Measurements from ENCODE around the gene CD300C. TPM values are rescaled to one million over a fixed set of nuclear protein-coding genes. Genes with fewer than 3 reads are reported as not detected.
"Not testable (repeated sequence)": the region's sequence is repeated elsewhere in the genome, so short reads cannot be mapped to it uniquely, and the experiment has no call there.

Gene CD300C
- total RNA-seq, 1 donor from 2014 or later = under 0.01 TPM

DNA sequence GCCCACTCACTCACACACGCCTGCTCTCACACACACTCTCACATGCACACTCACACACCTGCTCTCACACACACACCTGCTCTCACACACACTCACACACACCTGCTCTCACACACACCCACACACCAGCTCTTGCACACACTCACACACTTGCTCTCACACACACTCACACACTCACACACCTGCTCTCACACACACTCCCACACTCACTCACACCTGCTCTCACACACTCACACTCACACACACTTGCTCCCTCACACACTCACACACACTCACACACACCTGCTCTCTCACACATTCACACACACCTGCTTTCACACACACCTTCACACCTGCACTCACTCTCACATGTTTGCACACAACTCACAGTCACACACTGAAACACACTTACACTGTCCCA lies 17.4 kb upstream of the CD300C start:
- Histone ChIP-seq H3K9me3 (ENCODE audit: control insufficient read depth in 3 of 3, low read length in 3 of 3) (no peaks in the 10 kb centered on the region), H3K9ac (ENCODE audit: low read depth in 1 of 3, low read length in 3 of 3) (no peak overlapping the region), H3K4me3 (ENCODE audit: low read length in 3 of 3) (no peak overlapping the region), H3K27ac (ENCODE audit: low read depth, low read length) (no peak overlapping the region), H3K4me1 (ENCODE audit: control insufficient read depth in 3 of 3, insufficient read depth in 3 of 3, low read length in 3 of 3) (peaks cover 0 to 5% (median 0%) of the 10 kb centered on the region in 3 donors), H3K27me3 (ENCODE audit: control insufficient read depth in 3 of 3, insufficient read depth in 3 of 3, low read length in 3 of 3) (peaks cover 4 to 17% (median 9%) of the 10 kb centered on the region in 3 donors), H3K36me3 (ENCODE audit: control insufficient read depth in 3 of 3, insufficient read depth in 3 of 3, low read length in 3 of 3) (no peaks in the 10 kb centered on the region)

DNA sequence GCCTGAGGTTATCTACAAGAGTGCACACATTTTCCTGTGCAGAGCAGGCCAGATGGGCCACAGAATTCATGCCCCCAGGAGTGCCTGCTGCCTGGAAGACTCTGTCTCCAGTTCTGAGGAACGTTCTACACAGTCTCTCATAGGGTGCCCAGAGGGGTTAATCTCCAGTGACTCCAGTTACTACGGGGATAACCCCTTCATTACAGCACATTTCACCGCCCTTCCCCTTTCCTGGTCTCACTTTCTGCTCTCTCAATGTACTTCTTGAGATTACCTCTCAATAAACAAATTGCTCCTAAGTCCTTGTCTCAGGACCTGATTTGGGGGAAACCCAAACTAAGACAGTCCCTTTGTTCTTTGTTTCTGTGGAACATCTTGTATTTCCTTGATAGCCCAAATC lies 15.7 kb upstream of the CD300C start:
- Histone ChIP-seq H3K9me3 (ENCODE audit: control insufficient read depth in 3 of 3, low read length in 3 of 3) (no peaks in the 10 kb centered on the region), H3K27me3 (ENCODE audit: control insufficient read depth in 3 of 3, insufficient read depth in 3 of 3, low read length in 3 of 3) (peaks cover 3 to 17% (median 7%) of the 10 kb centered on the region in 3 donors), H3K9ac (ENCODE audit: low read depth in 1 of 3, low read length in 3 of 3) (no peak overlapping the region), H3K4me1 (ENCODE audit: control insufficient read depth in 3 of 3, insufficient read depth in 3 of 3, low read length in 3 of 3) (no peaks in the 10 kb centered on the region), H3K4me3 (ENCODE audit: low read length in 3 of 3) (no peak overlapping the region), H3K36me3 (ENCODE audit: control insufficient read depth in 3 of 3, insufficient read depth in 3 of 3, low read length in 3 of 3) (no peaks in the 10 kb centered on the region), H3K27ac (ENCODE audit: low read depth, low read length) (no peak overlapping the region)

DNA sequence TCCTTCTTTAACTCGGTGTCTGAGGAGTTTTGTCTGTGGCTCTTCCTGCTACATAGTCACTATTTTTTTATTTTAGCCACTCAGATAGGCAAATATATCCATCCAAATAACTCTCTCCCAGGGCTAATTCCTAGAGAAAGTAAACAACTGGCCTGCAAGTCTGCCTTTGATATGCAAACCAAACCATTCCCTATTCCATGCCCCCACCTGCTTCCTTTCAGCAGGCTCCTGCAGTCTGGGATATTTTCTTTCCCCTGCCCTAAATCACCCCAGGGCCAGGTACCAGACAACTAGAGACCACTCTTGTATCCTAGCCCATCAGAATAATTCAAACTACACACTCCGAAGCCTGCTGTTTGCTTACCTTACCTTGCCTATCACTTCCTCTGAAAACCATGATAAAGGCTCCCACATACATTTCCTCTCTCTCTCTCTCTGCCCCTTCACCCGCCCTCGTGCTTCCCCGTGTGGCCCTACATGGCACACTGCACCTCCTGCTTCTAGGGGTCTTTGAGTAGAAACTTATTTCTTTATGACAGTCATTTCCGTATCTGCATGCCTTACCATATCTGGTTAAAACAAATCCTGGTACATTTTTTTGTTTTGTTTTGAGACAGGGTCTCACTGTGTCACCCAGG lies 13.1 kb upstream of the CD300C start:
- Histone ChIP-seq H3K9me3 (ENCODE audit: control insufficient read depth in 3 of 3, low read length in 3 of 3) (no peaks in the 10 kb centered on the region), H3K27ac (ENCODE audit: low read depth, low read length) (no peak overlapping the region), H3K4me3 (ENCODE audit: low read length in 3 of 3) (no peak overlapping the region), H3K36me3 (ENCODE audit: control insufficient read depth in 3 of 3, insufficient read depth in 3 of 3, low read length in 3 of 3) (no peaks in the 10 kb centered on the region), H3K27me3 (ENCODE audit: control insufficient read depth in 3 of 3, insufficient read depth in 3 of 3, low read length in 3 of 3) (peaks cover 0 to 7% (median 4%) of the 10 kb centered on the region in 3 donors), H3K9ac (ENCODE audit: low read depth in 1 of 3, low read length in 3 of 3) (no peak overlapping the region), H3K4me1 (ENCODE audit: control insufficient read depth in 3 of 3, insufficient read depth in 3 of 3, low read length in 3 of 3) (peaks cover 0 to 2% (median 0%) of the 10 kb centered on the region in 3 donors)

DNA sequence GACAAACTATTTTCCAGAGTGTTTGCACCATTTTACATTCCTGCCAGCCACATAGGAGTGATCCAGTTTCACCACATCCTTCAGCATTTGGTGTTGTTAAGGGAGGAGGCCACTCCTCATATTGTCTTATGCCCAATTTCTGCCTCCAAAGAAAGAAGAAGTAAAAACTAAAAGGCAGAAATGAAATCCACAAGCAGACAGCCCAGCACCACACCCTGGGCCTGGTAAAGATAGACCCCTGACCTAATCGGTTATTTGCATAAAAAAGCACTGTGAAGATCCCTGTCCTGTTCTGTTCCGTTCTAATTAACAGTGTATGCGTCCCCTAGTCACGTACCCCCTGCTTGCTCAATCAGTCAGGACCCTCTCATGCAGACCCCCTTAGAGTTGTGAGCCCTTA lies 12.5 kb upstream of the CD300C start:
- H3K4me3 ChIP-seq (ENCODE audit: low read length in 3 of 3); H3K36me3 ChIP-seq (ENCODE audit: control insufficient read depth in 3 of 3, insufficient read depth in 3 of 3, low read length in 3 of 3); H3K27ac ChIP-seq (ENCODE audit: low read depth, low read length); H3K9ac ChIP-seq (ENCODE audit: low read depth in 1 of 3, low read length in 3 of 3); H3K4me1 ChIP-seq (ENCODE audit: control insufficient read depth in 3 of 3, insufficient read depth in 3 of 3, low read length in 3 of 3); H3K9me3 ChIP-seq (ENCODE audit: control insufficient read depth in 3 of 3, low read length in 3 of 3); H3K27me3 ChIP-seq (ENCODE audit: control insufficient read depth in 3 of 3, insufficient read depth in 3 of 3, low read length in 3 of 3): not testable (repeated sequence)

DNA sequence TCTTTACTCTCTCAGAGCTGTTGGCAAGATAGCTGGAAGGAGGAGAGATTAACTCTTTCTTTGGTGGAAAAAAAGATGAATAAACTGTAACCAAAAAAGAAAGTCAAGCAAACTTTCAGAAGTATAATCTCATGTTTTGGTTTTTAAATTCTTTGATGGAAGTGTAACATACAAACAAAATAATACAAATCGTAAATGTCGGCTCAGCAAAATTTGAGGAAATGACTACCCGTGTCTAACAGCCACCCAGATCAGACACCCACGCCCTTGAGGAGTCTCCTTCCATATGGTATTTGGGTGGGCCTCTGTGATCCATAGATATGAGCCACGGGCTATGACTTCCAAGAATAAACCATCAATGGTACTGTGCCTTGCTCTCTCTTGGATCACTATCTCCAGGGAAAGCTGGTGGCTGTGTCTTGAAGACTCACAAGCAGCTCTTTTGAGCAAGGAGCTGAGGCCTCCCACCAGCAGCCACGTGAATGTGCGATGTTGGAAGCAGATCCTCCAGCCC lies 9.6 kb upstream of the CD300C start:
- Histone ChIP-seq H3K4me3 (ENCODE audit: low read length in 3 of 3) (no peak overlapping the region), H3K9ac (ENCODE audit: low read depth in 1 of 3, low read length in 3 of 3) (no peak overlapping the region)

DNA sequence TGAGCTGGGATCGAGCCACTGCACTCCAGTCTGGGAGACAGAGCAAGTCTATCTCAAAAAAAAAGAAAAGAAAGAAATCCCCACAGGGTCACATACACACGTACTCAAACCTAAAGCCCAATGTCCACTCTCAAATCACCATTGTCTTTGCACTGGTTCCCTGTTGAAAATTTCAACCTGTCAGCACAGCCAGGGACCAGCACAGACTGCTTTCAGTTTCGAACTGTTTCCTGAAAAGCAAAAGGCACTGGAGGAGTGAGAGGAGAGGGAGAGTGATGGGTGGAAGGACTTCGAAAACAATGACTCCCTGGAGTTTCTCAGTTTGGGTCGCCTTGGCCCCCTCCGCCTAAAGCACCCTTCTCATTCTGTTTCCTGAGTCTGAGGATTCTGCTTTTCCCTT lies 9.0 kb upstream of the CD300C start:
- H3K4me3 ChIP-seq (ENCODE audit: low read length in 3 of 3) = no peak overlapping the region

More for the DNA sequence above, 9.6 kb upstream of the CD300C start:
- H3K9me3 ChIP-seq (ENCODE audit: control insufficient read depth in 3 of 3, low read length in 3 of 3) = no peaks in the 10 kb centered on the region
- H3K27ac ChIP-seq (ENCODE audit: low read depth, low read length) = no peak overlapping the region
- H3K4me1 ChIP-seq (ENCODE audit: control insufficient read depth in 3 of 3, insufficient read depth in 3 of 3, low read length in 3 of 3) = peaks cover 0 to 2% (median 0%) of the 10 kb centered on the region in 3 donors
- peaks cover 0 to 9% (median 6%) of the 10 kb centered on the region in 3 donors for H3K27me3 ChIP-seq (ENCODE audit: control insufficient read depth in 3 of 3, insufficient read depth in 3 of 3, low read length in 3 of 3)
- no peaks in the 10 kb centered on the region for H3K36me3 ChIP-seq (ENCODE audit: control insufficient read depth in 3 of 3, insufficient read depth in 3 of 3, low read length in 3 of 3)

DNA sequence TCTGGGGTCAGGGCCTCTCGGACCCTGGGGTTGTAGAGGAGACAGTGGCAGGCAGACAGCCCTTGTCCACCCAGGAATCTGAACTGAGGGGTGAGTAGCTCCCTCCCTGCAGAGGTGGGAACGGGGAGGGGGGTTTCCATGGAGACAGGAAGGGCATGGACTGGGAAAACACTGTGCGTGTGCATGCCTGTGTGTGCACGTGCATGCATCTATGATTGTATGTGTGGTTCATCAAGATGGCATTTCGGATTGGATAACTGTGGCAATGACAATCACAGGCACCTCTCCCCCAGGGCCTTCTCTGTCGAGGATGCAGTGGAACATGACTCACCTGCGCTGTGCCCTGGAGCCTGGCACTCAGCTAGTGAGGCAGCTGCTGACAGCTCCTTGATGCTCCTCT lies 6.1 kb upstream of the CD300C start:
- peaks cover 0 to 2% (median 0%) of the 10 kb centered on the region in 3 donors for H3K4me1 ChIP-seq (ENCODE audit: control insufficient read depth in 3 of 3, insufficient read depth in 3 of 3, low read length in 3 of 3)
- no peaks in the 10 kb centered on the region for H3K9me3 ChIP-seq (ENCODE audit: control insufficient read depth in 3 of 3, low read length in 3 of 3)
- H3K9ac ChIP-seq (ENCODE audit: low read depth in 1 of 3, low read length in 3 of 3) = no peak overlapping the region
- no peak overlapping the region for H3K4me3 ChIP-seq (ENCODE audit: low read length in 3 of 3)
- H3K27me3 ChIP-seq (ENCODE audit: control insufficient read depth in 3 of 3, insufficient read depth in 3 of 3, low read length in 3 of 3) = peaks cover 0 to 26% (median 20%) of the 10 kb centered on the region in 3 donors
- no peaks in the 10 kb centered on the region for H3K36me3 ChIP-seq (ENCODE audit: control insufficient read depth in 3 of 3, insufficient read depth in 3 of 3, low read length in 3 of 3)
- H3K27ac ChIP-seq (ENCODE audit: low read depth, low read length) = no peak overlapping the region

More for the DNA sequence above, 9.0 kb upstream of the CD300C start:
- no peak overlapping the region for H3K27ac ChIP-seq (ENCODE audit: low read depth, low read length)
- H3K9me3 ChIP-seq (ENCODE audit: control insufficient read depth in 3 of 3, low read length in 3 of 3) = no peaks in the 10 kb centered on the region
- no peak overlapping the region for H3K9ac ChIP-seq (ENCODE audit: low read depth in 1 of 3, low read length in 3 of 3)
- H3K27me3 ChIP-seq (ENCODE audit: control insufficient read depth in 3 of 3, insufficient read depth in 3 of 3, low read length in 3 of 3) = peaks cover 0 to 10% (median 9%) of the 10 kb centered on the region in 3 donors
- H3K4me1 ChIP-seq (ENCODE audit: control insufficient read depth in 3 of 3, insufficient read depth in 3 of 3, low read length in 3 of 3) = peaks cover 0 to 2% (median 0%) of the 10 kb centered on the region in 3 donors
- H3K36me3 ChIP-seq (ENCODE audit: control insufficient read depth in 3 of 3, insufficient read depth in 3 of 3, low read length in 3 of 3) = no peaks in the 10 kb centered on the region

DNA sequence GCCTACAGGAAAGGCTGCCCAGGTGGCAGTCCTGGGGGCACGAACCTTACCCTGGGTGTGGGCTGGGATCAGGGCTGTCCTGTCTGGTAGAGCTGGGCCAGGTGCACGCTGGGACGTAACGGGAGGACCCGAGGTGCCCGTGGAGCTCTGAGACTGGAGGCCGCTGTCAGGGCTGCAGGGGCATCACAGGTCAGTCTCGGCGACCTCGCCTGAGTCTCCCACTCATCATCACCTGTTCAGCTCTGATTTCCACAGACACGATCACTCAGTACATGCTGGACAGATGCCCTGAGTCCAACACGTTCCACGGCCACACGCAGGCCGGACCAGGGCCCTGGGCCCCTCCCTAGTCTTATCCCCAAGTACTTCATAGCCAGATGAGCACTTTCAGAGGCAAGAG lies 4.7 kb upstream of the CD300C start:
- no peak overlapping the region for H3K9ac ChIP-seq (ENCODE audit: low read depth in 1 of 3, low read length in 3 of 3)
- no peaks in the 10 kb centered on the region for H3K9me3 ChIP-seq (ENCODE audit: control insufficient read depth in 3 of 3, low read length in 3 of 3)
- H3K27ac ChIP-seq (ENCODE audit: low read depth, low read length) = no peak overlapping the region
- peaks cover 0 to 2% (median 0%) of the 10 kb centered on the region in 3 donors for H3K4me1 ChIP-seq (ENCODE audit: control insufficient read depth in 3 of 3, insufficient read depth in 3 of 3, low read length in 3 of 3)
- H3K4me3 ChIP-seq (ENCODE audit: low read length in 3 of 3) = no peak overlapping the region
- peaks cover 0 to 26% (median 20%) of the 10 kb centered on the region in 3 donors for H3K27me3 ChIP-seq (ENCODE audit: control insufficient read depth in 3 of 3, insufficient read depth in 3 of 3, low read length in 3 of 3)
- no peaks in the 10 kb centered on the region for H3K36me3 ChIP-seq (ENCODE audit: control insufficient read depth in 3 of 3, insufficient read depth in 3 of 3, low read length in 3 of 3)

DNA sequence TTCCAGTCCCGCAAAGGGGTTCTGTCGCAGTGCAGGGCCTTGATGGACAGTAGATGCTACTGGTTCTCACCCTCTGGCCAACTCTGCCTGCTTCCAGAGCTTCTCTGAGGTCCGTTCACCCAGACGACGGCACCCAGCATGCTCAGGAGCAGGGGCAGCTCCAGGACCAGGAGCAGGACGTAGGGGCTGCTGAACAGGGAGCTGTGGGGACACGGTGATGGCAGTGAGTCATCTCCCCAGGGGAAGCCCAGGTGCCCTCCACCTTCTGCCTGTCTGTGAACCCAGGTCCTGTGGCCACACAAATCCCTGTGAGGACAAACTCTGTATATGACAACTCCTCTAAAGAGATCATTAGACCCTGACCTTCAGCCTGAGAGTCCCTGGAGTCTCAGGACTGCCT lies 3.4 kb upstream of the CD300C start:
- no peaks in the 10 kb centered on the region for H3K36me3 ChIP-seq (ENCODE audit: control insufficient read depth in 3 of 3, insufficient read depth in 3 of 3, low read length in 3 of 3)
- H3K9me3 ChIP-seq (ENCODE audit: control insufficient read depth in 3 of 3, low read length in 3 of 3) = no peaks in the 10 kb centered on the region
- no peak overlapping the region for H3K4me3 ChIP-seq (ENCODE audit: low read length in 3 of 3)
- peaks cover 0 to 26% (median 20%) of the 10 kb centered on the region in 3 donors for H3K27me3 ChIP-seq (ENCODE audit: control insufficient read depth in 3 of 3, insufficient read depth in 3 of 3, low read length in 3 of 3)
- no peak overlapping the region for H3K9ac ChIP-seq (ENCODE audit: low read depth in 1 of 3, low read length in 3 of 3)
- no peak overlapping the region for H3K27ac ChIP-seq (ENCODE audit: low read depth, low read length)
- no peaks in the 10 kb centered on the region for H3K4me1 ChIP-seq (ENCODE audit: control insufficient read depth in 3 of 3, insufficient read depth in 3 of 3, low read length in 3 of 3)

DNA sequence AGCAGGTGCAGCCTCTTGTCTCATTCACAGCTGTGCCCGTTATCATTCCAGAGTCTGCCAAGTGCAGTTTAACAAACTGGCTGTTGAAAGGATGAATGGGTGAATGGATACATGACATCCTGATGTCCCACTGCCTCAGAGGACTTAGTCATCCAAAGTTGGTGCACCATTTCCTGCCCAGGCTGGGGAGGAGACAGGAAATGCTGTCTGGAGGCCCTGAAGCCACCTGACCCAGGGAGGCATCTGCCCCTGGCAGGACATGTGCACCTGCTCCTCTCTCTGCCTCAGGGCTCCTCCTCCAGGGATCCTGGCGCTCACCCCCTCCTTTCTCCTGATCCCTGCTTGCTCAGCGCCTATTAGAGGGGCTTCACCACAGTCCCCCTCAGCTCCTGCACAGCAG lies 1.8 kb upstream of the CD300C start:
- H3K36me3 ChIP-seq (ENCODE audit: control insufficient read depth in 3 of 3, insufficient read depth in 3 of 3, low read length in 3 of 3) = no peaks in the 10 kb centered on the region
- H3K9ac ChIP-seq (ENCODE audit: low read depth in 1 of 3, low read length in 3 of 3) = no peak overlapping the region
- H3K27me3 ChIP-seq (ENCODE audit: control insufficient read depth in 3 of 3, insufficient read depth in 3 of 3, low read length in 3 of 3) = peaks cover 0 to 28% (median 17%) of the 10 kb centered on the region in 3 donors

More for the DNA sequence above, 1.8 kb upstream of the CD300C start:
- no peaks in the 10 kb centered on the region for H3K4me1 ChIP-seq (ENCODE audit: control insufficient read depth in 3 of 3, insufficient read depth in 3 of 3, low read length in 3 of 3)
- H3K9me3 ChIP-seq (ENCODE audit: control insufficient read depth in 3 of 3, low read length in 3 of 3) = no peaks in the 10 kb centered on the region
- no peak overlapping the region for H3K4me3 ChIP-seq (ENCODE audit: low read length in 3 of 3)
- no peak overlapping the region for H3K27ac ChIP-seq (ENCODE audit: low read depth, low read length)

Measured in skeletal muscle tissue (tissue), 4 donors.